ENCODE measurements around the gene THRSP.
"Not testable (repeated sequence)": the region's sequence is repeated elsewhere in the genome, so short reads cannot be mapped to it uniquely, and the experiment has no call there.

Gene THRSP

GRCh38 chr11:78083021-78083420 is 19.4 kb downstream of the THRSP start:
- Histone ChIP-seq H3K27me3 (ENCODE audit: control insufficient read depth, insufficient read depth, low read length) (peaks cover 4% of the 10 kb centered on the region), H3K9ac (ENCODE audit: low read depth, low read length) (no peak overlapping the region), H3K9me3 (ENCODE audit: control insufficient read depth, insufficient read depth, low read length) (no peaks in the 10 kb centered on the region), H3K4me1 (ENCODE audit: control insufficient read depth, insufficient read depth, low read length) (peaks cover 3% of the 10 kb centered on the region), H3K4me3 (ENCODE audit: low read depth, low read length) (no peak overlapping the region), H3K36me3 (ENCODE audit: control insufficient read depth, insufficient read depth, low read length) (no peaks in the 10 kb centered on the region)

GRCh38 chr11:78084506-78084905 is 20.8 kb downstream of the THRSP start:
- H3K4me3 ChIP-seq (ENCODE audit: low read depth, low read length); H3K36me3 ChIP-seq (ENCODE audit: control insufficient read depth, insufficient read depth, low read length); H3K9ac ChIP-seq (ENCODE audit: low read depth, low read length); H3K4me1 ChIP-seq (ENCODE audit: control insufficient read depth, insufficient read depth, low read length); H3K9me3 ChIP-seq (ENCODE audit: control insufficient read depth, insufficient read depth, low read length); H3K27me3 ChIP-seq (ENCODE audit: control insufficient read depth, insufficient read depth, low read length): not testable (repeated sequence)

- H3K27me3 ChIP-seq (ENCODE audit: control insufficient read depth, insufficient read depth, low read length): peaks cover 1% of the 10 kb centered on the region
- H3K4me3 ChIP-seq (ENCODE audit: low read depth, low read length): no peak overlapping the region
- H3K36me3 ChIP-seq (ENCODE audit: control insufficient read depth, insufficient read depth, low read length): no peaks in the 10 kb centered on the region
- no peak overlapping the region for H3K9ac ChIP-seq (ENCODE audit: low read depth, low read length)
- H3K4me1 ChIP-seq (ENCODE audit: control insufficient read depth, insufficient read depth, low read length): no peaks in the 10 kb centered on the region
- H3K9me3 ChIP-seq (ENCODE audit: control insufficient read depth, insufficient read depth, low read length): no peaks in the 10 kb centered on the region
Measured at GRCh38 chr11:78085972-78086371, 22.3 kb downstream of the THRSP start.

- H3K4me1 ChIP-seq (ENCODE audit: control insufficient read depth, insufficient read depth, low read length); H3K9ac ChIP-seq (ENCODE audit: low read depth, low read length); H3K9me3 ChIP-seq (ENCODE audit: control insufficient read depth, insufficient read depth, low read length); H3K27me3 ChIP-seq (ENCODE audit: control insufficient read depth, insufficient read depth, low read length); H3K4me3 ChIP-seq (ENCODE audit: low read depth, low read length); H3K36me3 ChIP-seq (ENCODE audit: control insufficient read depth, insufficient read depth, low read length): not testable (repeated sequence)
Measured at GRCh38 chr11:78086521-78087074, 22.9 kb downstream of the THRSP start.

GRCh38 chr11:78094250-78094649 is 30.6 kb downstream of the THRSP start:
- no peak overlapping the region for H3K4me3 ChIP-seq (ENCODE audit: low read depth, low read length)
- H3K36me3 ChIP-seq (ENCODE audit: control insufficient read depth, insufficient read depth, low read length): no peaks in the 10 kb centered on the region
- no peak overlapping the region for H3K9ac ChIP-seq (ENCODE audit: low read depth, low read length)
- no peaks in the 10 kb centered on the region for H3K27me3 ChIP-seq (ENCODE audit: control insufficient read depth, insufficient read depth, low read length)
- no peaks in the 10 kb centered on the region for H3K9me3 ChIP-seq (ENCODE audit: control insufficient read depth, insufficient read depth, low read length)
- no peaks in the 10 kb centered on the region for H3K4me1 ChIP-seq (ENCODE audit: control insufficient read depth, insufficient read depth, low read length)

GRCh38 chr11:78097666-78098385 is 34.2 kb downstream of the THRSP start:
- no peaks in the 10 kb centered on the region for H3K9me3 ChIP-seq (ENCODE audit: control insufficient read depth, insufficient read depth, low read length)
- H3K4me3 ChIP-seq (ENCODE audit: low read depth, low read length): no peak overlapping the region
- H3K9ac ChIP-seq (ENCODE audit: low read depth, low read length): no peak overlapping the region
- H3K36me3 ChIP-seq (ENCODE audit: control insufficient read depth, insufficient read depth, low read length): peaks cover 9% of the 10 kb centered on the region
- no peaks in the 10 kb centered on the region for H3K27me3 ChIP-seq (ENCODE audit: control insufficient read depth, insufficient read depth, low read length)
- H3K4me1 ChIP-seq (ENCODE audit: control insufficient read depth, insufficient read depth, low read length): no peaks in the 10 kb centered on the region

- H3K9ac ChIP-seq (ENCODE audit: low read depth, low read length): no peak overlapping the region
- H3K4me3 ChIP-seq (ENCODE audit: low read depth, low read length): no peak overlapping the region
- peaks cover 9% of the 10 kb centered on the region for H3K36me3 ChIP-seq (ENCODE audit: control insufficient read depth, insufficient read depth, low read length)
- H3K27me3 ChIP-seq (ENCODE audit: control insufficient read depth, insufficient read depth, low read length): no peaks in the 10 kb centered on the region
- H3K9me3 ChIP-seq (ENCODE audit: control insufficient read depth, insufficient read depth, low read length): no peaks in the 10 kb centered on the region
- H3K4me1 ChIP-seq (ENCODE audit: control insufficient read depth, insufficient read depth, low read length): no peaks in the 10 kb centered on the region
Measured at GRCh38 chr11:78099666-78100065, 36.0 kb downstream of the THRSP start.

- H3K27me3 ChIP-seq (ENCODE audit: control insufficient read depth, insufficient read depth, low read length): no peaks in the 10 kb centered on the region
- H3K36me3 ChIP-seq (ENCODE audit: control insufficient read depth, insufficient read depth, low read length): peaks cover 11% of the 10 kb centered on the region
- no peak overlapping the region for H3K9ac ChIP-seq (ENCODE audit: low read depth, low read length)
- no peak overlapping the region for H3K4me3 ChIP-seq (ENCODE audit: low read depth, low read length)
- H3K4me1 ChIP-seq (ENCODE audit: control insufficient read depth, insufficient read depth, low read length): no peaks in the 10 kb centered on the region
- H3K9me3 ChIP-seq (ENCODE audit: control insufficient read depth, insufficient read depth, low read length): no peaks in the 10 kb centered on the region
Measured at GRCh38 chr11:78100261-78100660, 36.6 kb downstream of the THRSP start.

GRCh38 chr11:78100676-78101472 is 37.2 kb downstream of the THRSP start:
- Histone ChIP-seq H3K27me3 (ENCODE audit: control insufficient read depth, insufficient read depth, low read length) (no peaks in the 10 kb centered on the region), H3K36me3 (ENCODE audit: control insufficient read depth, insufficient read depth, low read length) (peaks cover 11% of the 10 kb centered on the region), H3K9me3 (ENCODE audit: control insufficient read depth, insufficient read depth, low read length) (no peaks in the 10 kb centered on the region), H3K9ac (ENCODE audit: low read depth, low read length) (no peak overlapping the region), H3K4me1 (ENCODE audit: control insufficient read depth, insufficient read depth, low read length) (no peaks in the 10 kb centered on the region), H3K4me3 (ENCODE audit: low read depth, low read length) (no peak overlapping the region)

- no peaks in the 10 kb centered on the region for H3K27me3 ChIP-seq (ENCODE audit: control insufficient read depth, insufficient read depth, low read length)
- no peaks in the 10 kb centered on the region for H3K9me3 ChIP-seq (ENCODE audit: control insufficient read depth, insufficient read depth, low read length)
- no peak overlapping the region for H3K4me3 ChIP-seq (ENCODE audit: low read depth, low read length)
- H3K4me1 ChIP-seq (ENCODE audit: control insufficient read depth, insufficient read depth, low read length): no peaks in the 10 kb centered on the region
- H3K36me3 ChIP-seq (ENCODE audit: control insufficient read depth, insufficient read depth, low read length): peaks cover 6% of the 10 kb centered on the region
- H3K9ac ChIP-seq (ENCODE audit: low read depth, low read length): no peak overlapping the region
Measured at GRCh38 chr11:78109081-78110015, 45.7 kb downstream of the THRSP start.

- Histone ChIP-seq H3K36me3 (ENCODE audit: control insufficient read depth, insufficient read depth, low read length) (peaks cover 4% of the 10 kb centered on the region), H3K27me3 (ENCODE audit: control insufficient read depth, insufficient read depth, low read length) (no peaks in the 10 kb centered on the region), H3K9ac (ENCODE audit: low read depth, low read length) (no peak overlapping the region), H3K9me3 (ENCODE audit: control insufficient read depth, insufficient read depth, low read length) (no peaks in the 10 kb centered on the region), H3K4me3 (ENCODE audit: low read depth, low read length) (no peak overlapping the region), H3K4me1 (ENCODE audit: control insufficient read depth, insufficient read depth, low read length) (no peaks in the 10 kb centered on the region)
Measured at GRCh38 chr11:78110351-78110750, 46.7 kb downstream of the THRSP start.

Measured in iPS-15b (cell line).